ENCODE measurements around the gene CST2. TPM values are rescaled to one million over a fixed set of nuclear protein-coding genes. Genes with fewer than 3 reads are reported as not detected.
"Not testable (repeated sequence)": the region's sequence is repeated elsewhere in the genome, so short reads cannot be mapped to it uniquely, and the experiment has no call there.

The CST2 gene
- total RNA-seq, 1 experiment from 2014 or later, result not detected

GRCh38 chr20:23794065-23794464 lies 32.5 kb downstream of the CST2 start:
- no TSS peak for BruUV-seq (replicated peaks)
- no peak overlapping the region for H3K27ac Mint-ChIP-seq (ENCODE audit: low read depth, unreplicated experiment)
- ChIA-PET CTCF (interaction anchor here (1.1 kb wide), 1 partner anchor 21 kb away, joined by 3 read pairs; no protein-coding TSS in a partner anchor), POLR2A (no interaction called here)
- no peak for DNase-seq (ENCODE audit: unreplicated experiment)
- no peak for TF ChIP-seq CTCF (IDR thresholded peaks at IDR 0.05; ENCODE audit: unreplicated experiment)
- peaks cover 7% of the 10 kb centered on the region for H3K9me3 Mint-ChIP-seq (ENCODE audit: unreplicated experiment)
- H3K36me3 Mint-ChIP-seq (ENCODE audit: insufficient read depth, unreplicated experiment), result no peaks in the 10 kb centered on the region
- H3K4me1 Mint-ChIP-seq (ENCODE audit: insufficient read depth, unreplicated experiment), result no peaks in the 10 kb centered on the region
- no peak overlapping the region for H3K4me3 Mint-ChIP-seq (ENCODE audit: unreplicated experiment)
- intact Hi-C loops (cut with micrococcal nuclease), result no loop called here
- H3K27me3 Mint-ChIP-seq (ENCODE audit: insufficient read depth, unreplicated experiment), result no peaks in the 10 kb centered on the region

GRCh38 chr20:23783447-23783846 lies 43.1 kb downstream of the CST2 start:
- intact Hi-C loops (cut with micrococcal nuclease), result no loop called here
- ChIA-PET POLR2A (no interaction called here), CTCF (interaction anchor here (0.6 kb wide), 2 partner anchors 174 to 201 kb away, joined by 3 read pairs; no protein-coding TSS in a partner anchor)
- H3K27ac Mint-ChIP-seq (ENCODE audit: low read depth, unreplicated experiment), result no peak overlapping the region
- H3K36me3 Mint-ChIP-seq (ENCODE audit: insufficient read depth, unreplicated experiment), result no peaks in the 10 kb centered on the region
- H3K9me3 Mint-ChIP-seq (ENCODE audit: unreplicated experiment), result no peaks in the 10 kb centered on the region
- H3K4me1 Mint-ChIP-seq (ENCODE audit: insufficient read depth, unreplicated experiment), result no peaks in the 10 kb centered on the region
- H3K27me3 Mint-ChIP-seq (ENCODE audit: insufficient read depth, unreplicated experiment), result no peaks in the 10 kb centered on the region
- no peak for TF ChIP-seq CTCF (IDR thresholded peaks at IDR 0.05; ENCODE audit: unreplicated experiment)
- no TSS peak for BruUV-seq (replicated peaks)
- DNase-seq (ENCODE audit: unreplicated experiment), result no peak
- no peak overlapping the region for H3K4me3 Mint-ChIP-seq (ENCODE audit: unreplicated experiment)

- ChIA-PET POLR2A (no interaction called here), CTCF (interaction anchor here (0.6 to 2.4 kb wide), 11 partner anchors 9 to 1754 kb away, joined by 3 to 7 read pairs (median 3); no protein-coding TSS in a partner anchor)
- Mint-ChIP-seq H3K4me1 (ENCODE audit: insufficient read depth, unreplicated experiment) (no peaks in the 10 kb centered on the region), H3K9me3 (ENCODE audit: unreplicated experiment) (no peaks in the 10 kb centered on the region), H3K27ac (ENCODE audit: low read depth, unreplicated experiment) (no peak overlapping the region), H3K36me3 (ENCODE audit: insufficient read depth, unreplicated experiment) (no peaks in the 10 kb centered on the region), H3K27me3 (ENCODE audit: insufficient read depth, unreplicated experiment) (no peaks in the 10 kb centered on the region), H3K4me3 (ENCODE audit: unreplicated experiment) (no peak overlapping the region)
- DNase-seq (ENCODE audit: unreplicated experiment), result peak; percentile 1
- intact Hi-C loops (cut with micrococcal nuclease), result no loop called here
- BruUV-seq (replicated peaks), result no TSS peak
- TF ChIP-seq CTCF (IDR thresholded peaks at IDR 0.05; ENCODE audit: unreplicated experiment), result peak; percentile 17
Measured at GRCh38 chr20:23782366-23782983, 44.1 kb downstream of the CST2 start.

GRCh38 chr20:23778676-23779075 lies 47.9 kb downstream of the CST2 start:
- DNase-seq (ENCODE audit: unreplicated experiment); POLR2A ChIA-PET; H3K9me3 Mint-ChIP-seq (ENCODE audit: unreplicated experiment); H3K4me3 Mint-ChIP-seq (ENCODE audit: unreplicated experiment); H3K27ac Mint-ChIP-seq (ENCODE audit: low read depth, unreplicated experiment); intact Hi-C loops (cut with micrococcal nuclease); H3K36me3 Mint-ChIP-seq (ENCODE audit: insufficient read depth, unreplicated experiment); H3K4me1 Mint-ChIP-seq (ENCODE audit: insufficient read depth, unreplicated experiment); BruUV-seq (replicated peaks); H3K27me3 Mint-ChIP-seq (ENCODE audit: insufficient read depth, unreplicated experiment): not testable (repeated sequence)
- CTCF ChIA-PET, result interaction anchor here (0.6 kb wide), 1 partner anchor 169 kb away, joined by 3 read pairs; no protein-coding TSS in a partner anchor

GRCh38 chr20:23777380-23777779 lies 49.1 kb downstream of the CST2 start:
- H3K36me3 Mint-ChIP-seq (ENCODE audit: insufficient read depth, unreplicated experiment); DNase-seq (ENCODE audit: unreplicated experiment); H3K27me3 Mint-ChIP-seq (ENCODE audit: insufficient read depth, unreplicated experiment); H3K4me1 Mint-ChIP-seq (ENCODE audit: insufficient read depth, unreplicated experiment); H3K9me3 Mint-ChIP-seq (ENCODE audit: unreplicated experiment); BruUV-seq (replicated peaks); H3K4me3 Mint-ChIP-seq (ENCODE audit: unreplicated experiment); H3K27ac Mint-ChIP-seq (ENCODE audit: low read depth, unreplicated experiment); POLR2A ChIA-PET; CTCF ChIA-PET; intact Hi-C loops (cut with micrococcal nuclease): not testable (repeated sequence)
